Heart left ventricle (tissue), 13 donors: ENCODE results near the gene NMNAT3.

Experiments
- CTCF ChIP-seq, 12 donors: fragments of 200-600 bp; sonication (generic) in 4 of 12; IDR thresholded peaks; one replicate each; pipeline versions ENCODE4 v1.5.0 to v1.8.0; 2018 to 2022; ENCODE audit warnings: antibody characterized with exemption in 12 of 12, mild to moderate bottlenecking in 5 of 12
- POLR2A ChIP-seq, 2 donors: fragments of 450-650 bp; IDR thresholded peaks; one replicate each; pipeline ENCODE4 v1.6.1; 2017; ENCODE audit warnings: antibody characterized with exemption in 2 of 2, mild to moderate bottlenecking in 2 of 2, moderate library complexity in 2 of 2
- donor health status: ischemic (EF 13 %, LVEDD 7.1; RV severe dilation, severe dysfunction).
- donor health status: DM: no; HTN: yes; CAD: no.
- donor health status: DM: no; HTN: no; CAD: no.
- donor health status: ischemic (EF 25% LVEDD 6.9; RV normal size, moderate dysfunction).
- donor health status: ischemic (EF 25% LVEDD 5.7; RV mildly dilated, moderate dysfunction).
- donor health status: ischemic (EF 35%, LVEDD 5.7; RV mildly dilated, moderate dysfunction).
- donor health status: nonischemic (EF 11% LVEDD 7.7; RV severe dilation, severe dysfunction).
- donor health status: DM: yes; HTN: yes; CAD: no.
- donor health status: PGD.
- donor health status: ischemic (EF 29% LVEDD 5.4; RV normal size, mild dysfunction).
- donor health status: nonischemic (EF 23%, LVEDD 6.1; RV moderate dilation, normal function).

- TF ChIP-seq POLR2A (IDR thresholded peaks at IDR 0.05) (no peak), CTCF (IDR thresholded peaks at IDR 0.05) (no peak)
Observed at GRCh38 chr3:139674571-139675260, 3.1 kb downstream of the NMNAT3 start.
